ENCODE results near the gene CRYAB.
"Not testable (repeated sequence)": the region's sequence is repeated elsewhere in the genome, so short reads cannot be mapped to it uniquely, and the experiment has no call there.

CRYAB gene

DNA sequence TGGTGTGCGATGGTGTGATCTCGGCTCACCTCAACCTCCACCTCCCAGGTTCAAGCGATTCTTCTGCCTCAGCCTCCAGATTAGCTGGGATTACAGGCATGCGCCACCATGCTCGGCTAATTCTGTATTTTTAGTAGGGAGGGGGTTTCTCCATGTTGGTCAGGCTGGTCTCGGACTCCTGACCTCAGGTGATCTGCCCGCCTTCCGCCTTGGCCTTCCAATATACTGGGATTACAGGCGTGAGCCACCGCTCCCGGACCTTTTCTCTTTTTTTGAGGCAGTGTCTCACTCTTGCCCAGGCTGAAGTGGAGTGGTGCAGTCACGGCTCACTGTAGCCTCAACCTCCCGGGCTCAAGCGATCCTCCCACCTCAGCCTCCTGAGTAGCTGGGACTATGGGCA is 21.6 kb upstream of the CRYAB start:
- DNase-seq, result not testable (repeated sequence)

DNA sequence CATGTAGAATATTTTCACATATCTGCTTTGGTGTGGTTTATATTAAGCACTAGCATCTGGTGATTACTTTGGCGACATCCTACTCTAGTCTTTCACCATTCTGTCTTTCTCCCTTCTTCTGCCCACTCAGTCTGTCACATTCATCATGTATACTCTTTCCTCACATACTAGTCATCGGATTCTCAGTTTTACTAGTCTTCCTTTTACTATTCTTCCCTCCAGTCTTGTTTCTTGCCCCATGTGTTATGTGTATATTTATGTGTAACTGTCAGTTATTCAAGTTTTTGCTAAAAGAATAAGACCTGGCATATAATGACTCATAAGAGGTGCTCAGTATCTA is 21.0 kb upstream of the CRYAB start:
- peak; percentile 43 to 79 (median 73) for DNase-seq

DNA sequence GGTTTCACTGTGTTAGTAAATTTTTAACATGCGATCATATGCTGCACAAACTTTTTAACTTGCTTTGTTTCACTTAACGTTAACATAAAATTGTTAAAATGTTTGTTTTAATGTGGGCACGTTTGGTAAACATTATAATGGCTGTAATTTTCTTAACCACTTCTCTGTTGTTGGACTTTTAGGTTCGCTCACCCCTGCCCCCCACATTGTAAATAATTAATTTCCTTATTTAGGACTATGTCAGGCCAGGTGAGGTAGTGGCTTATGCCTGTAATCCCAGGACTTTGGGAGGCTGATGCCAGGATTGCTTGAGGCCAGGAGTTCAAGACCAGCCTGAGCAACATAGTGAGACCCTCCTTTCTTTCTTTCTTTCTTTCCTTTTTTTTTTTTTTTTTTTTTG is 18.9 kb upstream of the CRYAB start:
- no peak for DNase-seq

DNA sequence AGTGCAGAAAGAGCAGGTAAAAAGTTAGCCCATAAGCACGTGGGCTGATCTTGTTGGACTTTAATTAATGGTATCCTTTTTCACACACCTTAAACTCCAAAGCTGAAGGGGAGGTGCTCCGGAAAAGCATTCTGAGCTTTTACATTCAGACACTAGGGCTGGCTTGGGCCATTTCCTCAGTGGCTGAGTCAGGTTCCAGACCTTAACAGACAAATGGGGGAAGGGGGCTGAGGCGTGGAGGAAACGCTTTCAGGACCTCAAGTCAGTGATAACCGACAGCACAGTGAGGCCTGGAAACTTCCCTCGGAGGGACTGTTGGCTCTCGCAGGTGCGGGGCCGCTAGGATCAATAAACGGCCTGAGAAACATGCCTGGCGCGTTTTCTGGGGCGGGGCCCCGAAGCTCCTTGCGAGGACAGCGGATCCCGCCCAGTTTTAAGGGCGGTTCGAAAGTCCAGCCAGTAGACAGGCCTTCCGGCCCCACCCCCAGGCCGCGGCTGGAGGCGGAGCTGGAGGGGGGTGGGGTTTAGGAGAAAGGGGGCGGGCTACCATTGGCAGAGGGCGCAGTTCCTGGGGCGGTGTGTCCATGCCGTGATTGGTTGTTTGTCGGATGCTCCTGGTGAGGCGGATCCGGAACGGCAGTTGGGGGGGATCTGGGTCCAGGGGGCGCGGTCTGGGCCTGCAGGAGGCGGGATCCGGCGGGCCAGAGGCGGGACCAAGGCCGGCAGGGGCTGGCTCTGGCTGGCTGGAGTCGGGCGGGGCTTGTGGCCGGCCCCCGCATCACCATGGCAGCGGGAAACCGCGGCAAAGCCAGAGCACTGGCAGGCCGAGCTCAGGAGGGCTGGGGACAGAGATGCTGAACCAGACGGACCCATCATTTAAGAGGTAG is 15.2 kb upstream of the CRYAB start:
- peak; percentile 96 to 99 (median 98) for DNase-seq

DNA sequence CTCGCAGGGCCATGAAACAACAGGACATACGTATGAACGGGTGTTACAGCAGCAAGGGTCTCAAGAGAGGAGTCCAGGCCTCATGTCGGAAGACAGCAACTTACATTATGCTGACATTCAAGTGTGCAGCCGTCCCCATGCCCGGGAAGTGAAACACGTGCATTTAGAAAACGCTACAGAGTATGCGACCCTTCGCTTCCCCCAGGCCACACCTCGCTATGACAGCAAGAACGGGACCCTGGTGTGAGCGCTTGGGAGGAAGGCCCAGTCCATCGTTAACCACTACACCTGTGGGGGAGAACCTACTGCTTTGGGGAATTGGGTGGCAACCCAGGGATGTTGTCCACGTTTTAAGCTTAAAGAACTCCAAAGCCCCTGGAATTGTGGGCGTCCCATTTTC is 14.4 kb upstream of the CRYAB start:
- no peak for DNase-seq

DNA sequence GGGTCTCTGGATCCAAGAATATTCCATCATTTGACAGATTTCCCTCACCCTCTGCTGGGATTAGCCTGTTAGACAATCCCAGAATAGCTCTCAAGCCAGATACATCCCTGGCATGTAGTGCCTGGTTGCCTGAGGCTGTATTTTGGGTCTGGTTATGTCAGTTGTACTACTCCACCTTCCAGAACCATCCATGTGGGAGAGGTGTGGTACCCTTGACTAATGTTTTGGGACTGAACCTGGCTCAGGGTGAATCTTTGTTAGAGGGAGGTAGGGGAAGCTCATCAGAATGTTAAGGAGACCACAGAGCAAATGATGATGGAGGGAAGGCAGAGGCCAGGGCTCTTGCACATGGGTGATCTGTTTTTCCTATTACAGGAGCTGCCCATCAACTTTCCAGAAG is 12.4 kb upstream of the CRYAB start:
- DNase-seq, result no peak

DNA sequence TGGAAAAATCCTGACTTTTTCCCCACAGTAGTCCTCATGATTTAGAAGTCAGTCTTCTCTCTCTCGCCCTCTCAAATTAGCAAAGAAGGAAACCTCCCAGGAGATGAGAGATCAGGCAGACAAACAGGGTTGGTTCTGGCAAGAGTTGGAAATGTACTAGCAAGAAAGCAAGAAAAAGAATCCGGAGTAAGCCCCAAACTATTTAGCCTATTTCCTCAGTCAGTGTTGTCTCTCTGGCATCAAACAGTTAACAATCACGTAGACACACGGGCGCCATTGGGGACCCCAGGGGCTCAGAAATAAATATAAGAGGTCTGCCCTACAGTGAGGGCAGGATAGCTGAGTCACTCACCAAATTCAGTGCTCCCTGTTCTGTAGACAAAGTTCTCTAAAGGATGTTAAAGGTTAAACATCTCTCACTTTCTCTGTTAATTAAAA is 11.8 kb upstream of the CRYAB start:
- DNase-seq, result no peak

DNA sequence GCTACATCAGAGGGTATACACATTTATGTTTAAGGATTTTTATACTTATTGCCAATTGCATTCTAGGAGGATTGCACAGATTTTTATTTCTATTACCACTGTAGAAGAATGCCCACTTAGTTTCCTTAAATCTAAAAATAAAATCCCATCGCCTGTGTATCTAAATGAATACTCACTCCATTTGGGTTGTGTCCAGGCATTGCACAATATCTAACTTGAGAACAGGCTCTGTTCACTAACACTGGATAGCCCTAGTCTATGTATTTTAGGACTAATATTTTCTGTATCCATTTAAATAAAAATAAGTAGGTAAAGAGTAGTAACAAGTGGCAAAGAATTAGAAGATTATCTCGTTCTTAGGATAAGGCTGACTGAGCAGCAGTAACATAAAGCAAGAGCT is 11.2 kb upstream of the CRYAB start:
- peak; percentile 35 to 64 (median 53) for DNase-seq

DNA sequence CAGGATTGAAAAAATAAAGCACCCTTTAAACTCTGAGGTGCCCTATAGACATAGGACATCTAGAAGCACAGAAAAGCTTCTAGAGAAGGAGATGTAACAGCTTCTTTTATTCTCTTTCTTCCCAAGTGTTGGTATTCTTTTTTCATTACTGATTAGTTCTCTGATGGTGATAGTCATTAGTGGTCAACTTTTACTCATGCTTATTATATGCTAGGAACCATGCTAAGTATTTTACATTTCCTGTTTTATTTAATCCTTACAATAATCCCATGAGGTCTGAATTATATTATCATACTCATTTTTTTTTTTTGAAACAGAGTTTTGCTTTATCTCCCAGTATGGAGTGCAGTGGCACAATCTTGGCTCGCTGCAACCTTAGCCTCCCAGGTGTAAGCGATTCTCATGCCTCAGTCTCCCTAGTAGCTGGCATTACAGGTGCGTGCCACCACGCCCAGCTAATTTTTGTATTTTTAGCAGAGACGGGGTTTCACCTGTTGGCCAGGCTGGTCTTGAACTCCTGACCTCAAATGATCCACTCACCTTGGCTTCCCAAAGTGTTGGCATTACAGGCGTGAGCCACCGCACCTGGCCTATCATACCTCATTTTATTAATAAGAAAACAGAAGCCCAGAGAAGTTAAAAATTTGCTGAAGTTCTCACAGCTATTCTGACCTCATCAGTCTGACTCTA is 10.1 kb upstream of the CRYAB start:
- no peak for DNase-seq

DNA sequence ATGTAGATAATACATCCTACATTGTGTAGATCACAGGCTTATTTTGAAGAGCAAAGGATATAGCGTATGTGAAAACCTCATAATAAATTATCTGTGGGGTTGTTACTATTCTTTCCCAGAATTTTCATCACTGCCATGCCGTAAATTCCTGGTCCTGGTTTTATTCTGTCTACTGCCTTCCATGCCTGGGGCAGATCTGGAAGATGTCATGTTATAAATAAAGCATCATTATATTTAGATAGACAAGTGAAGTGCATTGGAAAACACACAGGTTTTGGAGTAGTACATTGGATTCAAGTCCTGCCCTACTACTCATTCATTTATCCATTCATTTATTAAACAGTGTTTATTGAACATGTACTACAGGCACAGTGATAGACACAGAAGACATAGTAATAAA is 9.3 kb upstream of the CRYAB start:
- DNase-seq, result no peak

DNA sequence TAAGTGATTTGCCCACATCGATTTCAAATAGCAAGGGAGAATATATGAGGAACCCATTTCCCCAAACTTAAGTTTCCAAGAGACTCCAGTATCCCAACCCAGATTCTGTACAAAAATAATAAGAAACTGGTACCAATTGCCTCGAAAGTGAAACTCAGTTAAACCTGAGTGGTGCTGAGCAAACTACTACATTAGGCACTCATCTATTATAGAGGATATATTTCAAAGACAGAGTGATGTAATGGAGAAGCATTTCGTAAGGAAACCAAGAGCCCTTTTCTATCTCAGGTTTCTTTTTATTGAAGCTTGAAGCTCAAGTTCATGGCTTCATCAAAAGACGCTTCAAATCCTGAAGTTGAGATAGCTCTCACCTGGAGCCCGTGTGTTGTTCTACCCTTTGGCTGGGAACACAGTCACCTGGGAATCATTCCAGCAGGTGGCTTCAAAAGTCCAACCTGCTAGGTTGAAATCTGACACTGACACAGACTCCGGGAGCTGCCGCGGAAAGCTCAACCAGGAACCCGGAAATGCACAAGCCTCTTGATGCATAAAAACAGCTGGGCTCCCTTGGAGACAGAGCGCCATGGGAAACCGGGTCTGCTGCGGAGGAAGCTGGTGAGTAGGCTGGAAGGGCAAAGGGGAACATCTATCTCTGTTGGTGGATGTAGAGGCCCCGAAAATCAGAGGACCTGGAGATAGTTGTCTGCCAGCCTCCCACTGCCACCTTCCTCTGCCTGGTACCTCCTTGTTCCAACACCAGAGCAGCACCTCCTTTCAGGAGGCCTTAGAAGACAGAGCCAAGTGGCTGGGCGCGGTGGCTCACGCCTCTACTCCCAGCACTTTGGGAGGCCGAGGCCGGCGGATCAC is 7.1 kb upstream of the CRYAB start, which contains the start of gene C11orf52:
Gene C11orf52 (plus strand): TSS at position 524 of the 867 bp plus-strand sequence. CDS start 60 bp downstream, at position 584.
- no peak for DNase-seq

DNA sequence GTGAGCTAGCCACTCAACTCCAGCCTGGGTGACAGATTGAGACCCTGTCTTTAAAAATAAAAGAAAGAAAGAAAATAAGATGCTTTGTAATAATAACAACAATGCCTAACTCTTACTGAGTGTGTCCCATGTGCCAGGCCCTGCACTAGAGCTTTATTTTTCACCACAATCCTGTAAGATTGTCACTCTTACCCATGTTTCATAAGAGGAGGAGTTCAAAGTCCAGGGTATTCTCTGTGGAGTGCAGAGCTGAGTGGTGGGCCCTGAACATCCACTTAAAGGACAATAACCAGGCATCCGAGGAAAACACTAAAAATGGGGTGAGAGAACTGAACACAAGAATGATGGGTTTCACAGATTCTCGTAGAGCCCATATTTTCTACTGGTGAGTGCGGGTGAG is 6.2 kb upstream of the CRYAB start:
- DNase-seq, result no peak

DNA sequence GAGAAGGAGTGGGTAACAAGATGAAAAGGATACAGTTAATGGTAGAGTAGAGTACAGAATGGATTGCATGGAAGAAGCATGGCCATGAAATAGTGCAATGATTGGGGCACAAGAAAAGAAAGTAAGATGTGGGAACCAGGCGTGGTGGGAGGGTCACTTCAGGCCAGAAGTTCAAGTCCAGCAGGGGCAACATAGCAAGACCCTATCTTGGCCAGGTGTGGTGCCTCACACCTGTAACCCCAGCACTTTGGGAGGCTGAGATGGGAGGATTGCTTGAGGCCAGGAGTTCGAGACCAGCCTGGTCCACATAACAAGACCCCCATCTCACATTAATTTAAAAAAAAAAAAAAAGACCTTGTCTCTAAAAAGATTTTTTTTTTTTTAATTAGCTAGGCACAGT is 5.7 kb upstream of the CRYAB start:
- no peak for DNase-seq

DNA sequence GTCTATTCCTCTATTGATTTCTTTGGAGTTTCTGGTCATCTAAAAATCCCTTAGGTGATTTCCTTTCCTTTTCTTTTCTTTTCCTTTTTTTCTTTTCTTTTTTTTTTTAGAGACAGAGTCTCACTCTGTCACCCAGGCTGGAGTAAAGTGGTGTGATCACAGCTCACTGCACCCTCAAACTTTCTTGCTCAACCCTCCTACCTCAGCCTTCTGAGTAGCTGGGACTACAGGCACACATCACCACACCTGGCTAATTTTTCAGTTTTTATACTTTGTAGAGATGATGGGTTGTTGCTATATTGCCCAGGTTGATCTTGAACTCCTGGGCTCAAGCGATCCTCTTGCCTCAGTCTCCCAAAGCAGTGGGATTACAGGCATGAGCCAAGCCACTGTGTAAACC is 5.2 kb upstream of the CRYAB start:
- DNase-seq, result no peak

DNA sequence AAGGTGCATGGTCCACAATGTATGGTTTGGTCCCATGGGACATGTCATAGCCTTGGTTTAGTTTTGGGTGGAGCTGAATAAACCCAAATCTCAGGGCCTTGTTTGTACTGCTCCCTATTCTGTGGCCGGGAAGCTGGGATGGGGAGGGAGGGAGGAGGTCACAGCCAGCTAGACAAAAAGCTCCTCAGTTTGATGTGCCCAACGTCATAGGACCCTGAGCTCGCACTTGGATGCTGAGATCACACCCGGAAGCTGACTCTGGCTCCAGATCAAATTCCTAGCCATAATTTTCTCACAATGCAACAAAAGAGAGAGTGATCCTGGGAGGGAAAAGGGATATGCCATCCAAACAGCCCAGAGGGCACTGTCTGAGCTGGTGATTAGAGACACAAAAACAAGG is 2.4 kb upstream of the CRYAB start:
- no peak for DNase-seq

DNA sequence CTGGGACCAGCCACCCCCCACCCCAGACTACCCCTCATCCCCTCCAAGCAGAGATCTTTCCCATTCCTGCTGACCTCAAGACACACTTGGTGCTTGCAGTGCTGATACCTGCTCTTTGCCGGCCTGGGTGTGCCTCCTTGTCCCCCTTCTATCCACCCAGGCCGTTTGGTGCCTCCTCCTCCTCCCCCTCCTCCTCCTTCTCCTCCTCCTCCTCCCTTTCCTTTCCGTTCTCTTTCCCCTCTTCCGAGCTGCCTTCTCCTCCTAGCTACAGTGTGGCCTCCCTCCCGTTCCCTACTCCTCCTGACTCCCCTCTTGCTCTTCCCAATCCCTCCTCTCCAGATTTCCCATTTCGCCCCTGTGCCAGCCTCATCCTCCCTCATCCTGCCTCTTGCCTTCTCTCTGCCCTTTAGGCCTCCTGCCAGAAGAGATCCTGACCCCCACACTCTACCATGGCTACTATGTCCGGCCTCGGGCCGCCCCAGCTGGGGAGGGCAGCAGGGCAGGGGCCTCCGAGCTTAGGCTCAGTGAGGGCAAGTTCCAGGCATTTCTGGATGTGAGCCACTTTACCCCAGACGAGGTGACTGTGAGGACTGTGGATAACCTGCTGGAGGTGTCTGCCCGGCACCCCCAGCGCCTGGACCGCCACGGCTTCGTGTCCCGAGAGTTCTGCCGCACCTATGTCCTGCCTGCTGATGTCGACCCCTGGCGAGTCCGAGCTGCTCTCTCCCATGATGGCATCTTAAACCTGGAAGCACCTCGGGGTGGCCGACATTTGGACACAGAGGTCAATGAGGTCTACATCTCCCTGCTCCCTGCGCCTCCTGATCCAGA is 1.7 kb upstream of the CRYAB start:
- DNase-seq, result no peak

DNA sequence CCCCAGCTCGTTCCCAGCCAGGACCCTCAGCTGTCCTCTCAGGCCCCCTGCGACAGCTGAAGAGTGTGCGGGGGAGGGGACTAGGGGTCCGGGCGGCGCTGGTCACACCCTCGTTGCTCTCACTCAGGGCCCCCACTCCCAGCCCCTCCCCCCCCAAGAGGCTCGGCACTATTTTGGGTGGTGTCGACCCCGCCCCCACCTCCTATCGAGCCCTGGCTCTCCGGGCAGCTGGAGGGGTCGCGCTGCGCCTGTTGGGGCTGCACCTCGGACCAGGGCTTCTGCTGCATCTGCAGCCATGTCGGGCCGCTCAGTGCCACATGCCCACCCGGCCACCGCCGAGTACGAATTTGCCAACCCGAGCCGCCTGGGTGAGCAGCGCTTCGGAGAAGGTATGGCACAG is 965 bp upstream of the CRYAB start, which contains the start of gene HSPB2:
Gene HSPB2 (plus strand): TSS at position 200 of the 400 bp plus-strand sequence. CDS start 96 bp downstream, at position 296.
- no peak for DNase-seq

DNA sequence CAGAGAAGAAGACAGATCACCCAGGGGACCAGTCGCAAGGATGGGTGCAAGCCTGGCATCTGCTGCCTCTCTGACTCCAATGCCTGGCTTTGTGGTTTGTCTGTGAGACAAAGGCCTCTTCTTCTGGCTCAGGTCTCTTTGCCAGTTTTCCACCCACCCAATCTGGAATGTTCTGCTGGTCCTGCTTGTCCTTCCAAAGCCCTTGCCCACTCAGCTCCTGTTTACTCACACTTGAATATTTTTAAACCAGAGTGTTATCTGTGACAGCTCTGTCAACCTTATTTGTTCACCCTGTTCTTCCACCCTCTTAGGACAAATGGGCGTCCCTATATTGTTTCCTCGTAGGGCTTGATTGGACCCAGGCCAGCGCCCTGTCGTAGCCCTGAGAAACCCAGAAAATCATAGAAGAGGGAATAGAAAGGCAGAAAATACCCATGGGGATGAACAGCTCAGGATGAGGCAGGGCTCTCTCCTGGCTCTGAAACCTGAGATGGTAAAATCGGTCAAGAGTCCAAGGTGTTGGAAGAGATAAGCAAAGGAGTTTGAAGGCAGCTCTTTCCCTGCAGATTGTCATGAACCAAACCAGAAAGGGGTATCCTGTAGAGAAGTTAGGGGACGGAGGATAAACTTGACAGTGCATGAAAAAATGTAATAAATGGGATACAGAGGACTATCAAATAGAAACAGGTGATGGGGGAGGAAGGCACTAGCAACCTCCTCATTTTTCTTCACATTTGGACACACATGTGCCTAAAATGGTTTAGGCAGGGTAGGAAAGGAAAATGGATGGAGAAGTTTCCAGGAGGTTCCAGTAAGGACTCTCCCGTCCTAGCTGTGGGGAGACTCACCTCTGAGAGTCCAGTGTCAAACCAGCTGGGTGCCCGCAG is 651 bp downstream of the CRYAB start:
- no peak for DNase-seq

DNA sequence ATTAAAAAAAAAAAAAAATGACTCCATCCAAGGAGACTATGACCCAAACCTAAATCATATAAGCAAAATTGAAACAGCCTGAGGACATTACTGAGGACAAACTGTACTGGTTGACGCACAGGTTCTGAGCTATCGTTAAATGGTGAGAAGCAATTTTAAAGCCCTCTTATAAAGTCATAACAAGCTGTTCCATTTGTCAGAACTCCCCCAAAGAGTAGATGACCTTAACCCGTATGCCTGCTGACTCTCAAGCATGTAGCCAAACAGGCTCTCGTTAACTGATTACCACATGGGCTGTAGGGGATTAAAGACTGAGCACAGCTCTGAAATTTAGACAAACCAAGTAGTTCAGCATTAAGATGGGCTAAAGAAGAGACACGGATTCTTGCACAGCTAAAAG is 2.2 kb downstream of the CRYAB start:
- DNase-seq, result no peak

DNA sequence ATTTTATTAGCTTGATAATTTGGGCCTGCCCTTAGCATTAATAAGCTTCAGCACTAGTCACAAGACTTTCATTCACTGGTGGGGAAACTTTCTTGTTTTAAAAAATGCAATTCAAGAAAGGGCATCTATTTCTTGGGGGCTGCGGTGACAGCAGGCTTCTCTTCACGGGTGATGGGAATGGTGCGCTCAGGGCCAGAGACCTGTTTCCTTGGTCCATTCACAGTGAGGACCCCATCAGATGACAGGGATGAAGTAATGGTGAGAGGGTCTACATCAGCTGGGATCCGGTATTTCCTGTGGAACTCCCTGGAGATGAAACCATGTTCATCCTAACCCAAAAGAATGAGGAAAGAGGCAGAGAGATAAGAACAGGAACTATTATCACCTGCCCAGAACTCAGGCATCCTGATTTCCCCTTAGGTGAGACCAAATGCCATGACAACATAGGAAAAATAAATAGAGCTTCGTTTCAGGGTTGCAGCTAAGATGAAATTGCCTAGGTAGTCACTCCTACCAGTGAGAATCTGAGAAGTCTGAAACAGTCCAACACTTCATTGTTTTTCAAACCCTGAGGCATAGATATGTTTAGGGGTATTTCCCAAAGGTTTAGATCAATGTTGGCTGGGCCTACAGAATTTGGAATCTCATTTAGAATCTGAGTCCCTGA is 2.8 kb downstream of the CRYAB start:
- DNase-seq, result no peak

DNA sequence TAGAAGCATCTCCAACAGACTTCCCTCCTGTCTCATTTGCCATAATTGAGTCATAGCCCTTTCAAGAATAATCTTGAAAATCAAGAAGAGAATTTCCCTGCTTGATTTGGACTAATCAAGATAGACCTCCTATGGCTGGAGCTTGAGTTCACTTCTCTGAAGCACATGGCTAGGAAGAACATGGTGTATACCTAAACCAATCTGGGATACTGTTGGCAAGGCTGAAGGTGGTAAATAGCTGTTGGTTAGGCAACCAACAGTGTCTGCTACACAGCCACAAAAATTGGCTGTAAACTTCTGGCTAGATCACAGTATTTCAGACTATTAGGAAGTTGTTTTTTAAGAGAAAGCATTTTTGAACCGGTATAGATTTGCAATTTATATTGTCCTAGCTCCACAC is 4.9 kb downstream of the CRYAB start:
- no peak for DNase-seq
